OCI-M1 (cell line): Measurements from ENCODE around the gene RAI14.

Experiments
- DNase-seq: peaks from one replicate; lab custom pipeline; 2025; lab: John Stamatoyannopoulos, UW

RAI14 gene

GRCh38 chr5:34648039-34648839 is 7.9 kb upstream of the RAI14 start:
- no peak for DNase-seq

DNA sequence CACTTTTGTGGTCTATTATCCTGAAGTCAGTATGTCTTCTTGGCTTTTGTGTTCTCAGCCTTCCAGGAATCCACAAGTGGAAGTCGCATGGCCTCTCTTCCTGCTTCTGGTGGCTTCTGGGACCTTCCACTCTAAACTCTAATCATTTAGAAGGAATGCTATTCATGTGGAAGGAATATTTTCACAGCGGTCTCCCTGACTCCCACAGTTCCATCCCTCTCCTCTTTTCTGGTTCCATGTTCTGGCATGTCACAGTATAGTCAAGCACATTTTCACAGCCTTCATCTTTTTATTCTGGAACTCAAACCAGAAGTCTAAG is 7.3 kb upstream of the RAI14 start:
- no peak for DNase-seq

- DNase-seq: no peak
Measured at GRCh38 chr5:34651791-34652190, 4.3 kb upstream of the RAI14 start.

GRCh38 chr5:34652466-34652865 is 3.7 kb upstream of the RAI14 start:
- no peak for DNase-seq

DNA sequence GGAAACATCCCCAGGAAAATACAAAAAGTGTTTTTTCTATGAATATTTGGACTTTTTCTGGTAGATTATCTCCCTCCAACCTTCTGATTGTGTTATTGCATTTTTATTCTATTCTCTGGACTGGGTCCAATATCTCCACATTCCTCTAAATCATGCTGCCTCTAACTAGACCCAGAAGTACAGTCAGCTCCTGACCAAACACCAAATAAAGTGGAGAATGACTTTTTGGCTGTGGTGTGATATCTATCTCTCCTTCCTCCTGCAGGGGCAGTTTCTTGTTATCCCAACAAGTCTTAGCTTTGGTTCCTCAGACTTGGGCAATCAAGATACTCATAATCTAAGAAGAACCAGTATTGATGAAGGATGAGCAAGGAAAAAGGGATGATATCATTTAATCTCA is 3.2 kb upstream of the RAI14 start:
- peak; percentile 20 for DNase-seq

GRCh38 chr5:34653708-34654107 is 2.4 kb upstream of the RAI14 start:
- no peak for DNase-seq

GRCh38 chr5:34655354-34655991 is 655 bp upstream of the RAI14 start:
- peak; percentile 69 for DNase-seq

- peak; percentile 26 for DNase-seq
Measured at GRCh38 chr5:34656700-34657273, 659 bp downstream of the RAI14 start.

- DNase-seq: no peak
Measured at GRCh38 chr5:34657274-34657921, 1.3 kb downstream of the RAI14 start.

GRCh38 chr5:34657988-34658387 is 1.9 kb downstream of the RAI14 start:
- DNase-seq: no peak

DNA sequence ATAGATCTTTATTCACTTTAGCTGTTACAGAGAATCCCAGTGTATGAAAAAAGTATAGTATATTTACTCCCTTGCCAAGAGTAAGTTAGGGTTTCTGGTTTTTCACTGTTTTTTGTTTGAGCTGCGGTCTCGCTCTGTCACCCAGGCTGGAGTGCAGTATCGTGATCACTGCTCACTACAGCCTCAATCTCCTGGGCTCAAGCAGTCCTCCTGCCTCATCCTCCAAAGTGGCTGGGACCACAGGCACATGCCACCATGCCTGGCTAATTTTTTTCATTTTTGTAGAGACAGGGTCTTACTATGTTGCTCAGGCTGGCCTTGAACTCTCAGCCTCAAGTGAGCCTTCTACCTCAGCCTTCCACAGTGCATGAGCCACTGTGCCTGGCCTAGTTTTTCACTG is 3.0 kb downstream of the RAI14 start:
- no peak for DNase-seq

DNA sequence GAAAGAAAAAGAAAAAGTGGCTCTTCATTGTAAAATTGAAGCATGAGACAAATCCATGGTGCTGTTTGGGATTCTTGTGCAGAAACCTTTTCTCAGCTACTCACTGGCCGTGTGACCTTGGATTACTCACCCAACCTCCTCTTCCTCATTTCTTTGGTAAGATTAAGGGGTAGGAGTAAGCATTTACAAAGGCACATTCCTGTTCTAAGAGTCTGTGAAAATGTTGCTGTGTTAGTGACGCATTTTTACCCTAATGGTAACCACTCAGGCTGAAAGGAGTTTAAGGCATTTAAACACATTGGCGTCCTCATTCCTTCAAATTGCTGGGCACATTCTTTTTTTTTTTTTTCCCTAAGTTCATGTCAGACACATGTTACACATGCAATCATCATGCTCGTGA is 4.3 kb downstream of the RAI14 start:
- peak; percentile 45 for DNase-seq

GRCh38 chr5:34663771-34664496 is 7.8 kb downstream of the RAI14 start:
- no peak for DNase-seq

GRCh38 chr5:34666392-34667080 is 10.4 kb downstream of the RAI14 start:
- no peak for DNase-seq

GRCh38 chr5:34667705-34668104 is 11.6 kb downstream of the RAI14 start:
- DNase-seq: no peak

GRCh38 chr5:34669931-34670516 is 13.9 kb downstream of the RAI14 start:
- no peak for DNase-seq

DNA sequence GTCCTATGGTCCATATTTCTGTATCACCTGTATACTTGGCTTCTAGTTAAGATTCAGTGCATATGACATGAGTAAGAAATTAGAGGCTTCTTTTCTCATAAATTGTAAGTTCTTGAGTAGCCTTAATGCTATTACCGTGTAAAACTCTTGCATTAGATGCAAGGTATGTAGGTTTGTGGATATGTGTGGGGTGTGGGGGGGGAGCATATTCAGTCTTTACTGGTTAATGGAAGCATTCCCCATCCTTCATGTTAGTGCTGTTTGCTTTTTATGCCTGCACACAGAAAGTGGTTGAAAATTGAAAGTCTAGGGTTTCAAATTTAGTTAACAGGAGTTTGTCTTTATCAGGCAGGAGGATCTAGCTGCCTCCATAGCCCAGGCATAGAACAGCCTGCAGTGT is 16.1 kb downstream of the RAI14 start:
- peak; percentile 9 for DNase-seq

DNA sequence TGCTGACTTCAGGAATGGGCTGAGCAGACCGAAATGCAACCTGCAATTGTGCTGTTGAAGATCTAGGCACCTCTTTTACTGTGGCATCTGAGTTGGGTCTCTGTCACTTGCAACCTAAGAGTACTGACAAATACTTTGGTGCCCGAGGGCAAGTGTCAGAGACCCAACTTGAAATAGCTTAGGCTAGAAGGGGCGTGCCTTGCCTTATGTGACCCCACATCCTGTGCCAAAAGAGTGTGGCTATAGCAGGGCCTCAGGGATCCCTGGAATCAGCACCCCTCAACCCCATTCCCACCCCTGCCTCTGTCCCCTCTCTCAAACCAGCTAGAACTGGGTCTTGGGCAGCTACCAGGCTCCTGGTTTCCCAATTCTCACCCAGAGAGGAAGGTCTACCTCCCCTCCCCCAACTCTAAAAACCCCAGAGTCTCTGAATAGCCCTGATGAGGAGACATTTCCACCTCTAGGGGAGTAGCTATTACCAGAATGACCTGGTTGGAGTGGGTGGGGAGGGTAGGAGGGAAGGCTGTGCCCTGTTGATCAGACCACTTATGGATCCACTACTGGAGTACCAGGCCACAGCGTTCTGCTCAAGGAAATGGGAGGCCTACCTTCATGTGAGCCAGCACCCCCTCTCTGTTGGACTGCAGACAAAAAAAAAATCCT is 17.5 kb downstream of the RAI14 start:
- no peak for DNase-seq

DNA sequence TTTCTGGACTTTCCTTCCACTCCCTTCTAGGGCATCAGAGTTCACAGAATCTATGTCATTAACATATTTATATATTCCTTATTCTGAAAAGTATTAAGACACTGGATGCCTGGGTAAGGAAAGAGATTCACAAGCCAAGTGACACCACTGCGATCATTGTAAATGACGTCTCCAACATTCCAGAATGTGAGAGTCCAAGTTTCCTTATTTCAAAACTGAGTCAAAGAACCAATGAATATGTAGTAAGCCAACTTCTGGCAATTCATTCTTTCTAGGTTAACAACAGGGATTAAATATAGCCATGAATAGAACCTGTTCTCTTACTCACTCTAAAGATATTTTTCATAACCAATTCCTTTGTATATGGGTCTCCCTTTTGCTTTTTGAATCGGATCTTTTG is 18.1 kb downstream of the RAI14 start:
- DNase-seq: no peak

GRCh38 chr5:34675857-34676256 is 19.7 kb downstream of the RAI14 start:
- no peak for DNase-seq

GRCh38 chr5:34676416-34676815 is 20.3 kb downstream of the RAI14 start:
- DNase-seq: no peak
